Caco-2 (cell line): ENCODE results near the gene MSH4. TPM values are rescaled to one million over a fixed set of nuclear protein-coding genes. Genes with fewer than 3 reads are reported as not detected.

Experiments
- BruUV-seq: library from RNA; stranded (reverse); fragments of 400-500 nt; replicated peaks from 2 replicates; lab custom pipeline; 2021; lab: Mats Ljungman, UMichigan
- CTCF ChIA-PET: fragments of 300-600 bp; sonication (Branson Sonifier 250); formaldehyde crosslinking; loops from one replicate; lab custom pipeline; 2022; ENCODE audit warnings: antibody characterized with exemption; lab: Charles Lee
- POLR2A ChIA-PET: fragments of 300-600 bp; sonication (Branson Sonifier 250); formaldehyde crosslinking; loops from one replicate; lab custom pipeline; 2022; ENCODE audit warnings: antibody characterized with exemption; lab: Charles Lee
- DNase-seq, 2 experiments: peaks; one replicate each; pipeline versions ENCODE4 v3.0.0 to v3.0.0-alpha.2; 2020 to 2022
- H3K27me3 ChIP-seq: replicated peaks from 2 replicates; pipeline ENCODE4 v1.6.0; 2011; ENCODE audit warnings: low read length; ENCODE audit not compliant: control insufficient read depth, insufficient read depth
- H3K36me3 ChIP-seq: 2 replicates; pipeline ENCODE4 v1.5.1; 2011; ENCODE audit warnings: low read length; ENCODE audit not compliant: control insufficient read depth, insufficient read depth
- H3K4me1 ChIP-seq: fragments of 250-450 bp; sonication (Bioruptor Pico); 2 replicates; pipeline ENCODE4 v1.5.1; 2020; ENCODE audit warnings: mild to moderate bottlenecking
- H3K4me3 ChIP-seq: 2 replicates; pipeline ENCODE4 v1.5.1; 2011; ENCODE audit warnings: low read depth, mild to moderate bottlenecking, control low read depth, low read length
- H3K9me3 ChIP-seq: fragments of 250-450 bp; sonication (Bioruptor Pico); 2 replicates; pipeline ENCODE4 v1.5.1; 2020; ENCODE audit warnings: mild to moderate bottlenecking, moderate library complexity
- H3K27ac Mint-ChIP-seq: one replicate; pipeline ENCODE4 v1.8.0; 2022; ENCODE audit warnings: mixed read lengths; ENCODE audit not compliant: unreplicated experiment
- H3K27me3 Mint-ChIP-seq: one replicate; pipeline ENCODE4 v1.8.0; 2022; ENCODE audit warnings: mixed read lengths; ENCODE audit not compliant: insufficient read depth, unreplicated experiment
- H3K36me3 Mint-ChIP-seq: one replicate; pipeline ENCODE4 v1.8.0; 2022; ENCODE audit warnings: mild to moderate bottlenecking, mixed read lengths; ENCODE audit not compliant: insufficient read depth, unreplicated experiment
- H3K4me1 Mint-ChIP-seq: one replicate; pipeline ENCODE4 v1.8.0; 2022; ENCODE audit warnings: low read depth, mixed read lengths; ENCODE audit not compliant: unreplicated experiment
- H3K4me3 Mint-ChIP-seq: one replicate; pipeline ENCODE4 v1.8.0; 2022; ENCODE audit warnings: mild to moderate bottlenecking, moderate library complexity, mixed read lengths; ENCODE audit not compliant: unreplicated experiment
- H3K9me3 Mint-ChIP-seq: one replicate; pipeline ENCODE4 v1.8.0; 2022; ENCODE audit warnings: mixed read lengths; ENCODE audit not compliant: unreplicated experiment
- CTCF ChIP-seq, 2 experiments: fragments of 200-600 bp in 1 of 2; IDR thresholded peaks; 1 replicate in 1 of 2; 2 replicates in 1 of 2; pipeline versions ENCODE4 v1.5.1 to v1.8.0; 2011 to 2022; ENCODE audit warnings: antibody characterized with exemption in 1 of 2, control low read depth in 1 of 2, inconsistent platforms in 1 of 2, low read depth in 1 of 2, low read length in 1 of 2, mild to moderate bottlenecking in 1 of 2, moderate library complexity in 1 of 2; ENCODE audit not compliant: insufficient read depth in 1 of 2, severe bottlenecking in 1 of 2, unreplicated experiment in 1 of 2
- intact Hi-C: fragments of 100-400 bp; cut with micrococcal nuclease; formaldehyde crosslinking; loops from one replicate; pipeline ENCODE4 v1.10.0; 2022; ENCODE audit not compliant: unreplicated experiment
- total RNA-seq: library from RNA; stranded (reverse); gene quantifications from 2 replicates; pipeline ENCODE4 v1.2.3, GENCODE V29; 2022

Gene MSH4
- total RNA-seq, 1 experiment from 2014 or later: 0.34 TPM

DNA sequence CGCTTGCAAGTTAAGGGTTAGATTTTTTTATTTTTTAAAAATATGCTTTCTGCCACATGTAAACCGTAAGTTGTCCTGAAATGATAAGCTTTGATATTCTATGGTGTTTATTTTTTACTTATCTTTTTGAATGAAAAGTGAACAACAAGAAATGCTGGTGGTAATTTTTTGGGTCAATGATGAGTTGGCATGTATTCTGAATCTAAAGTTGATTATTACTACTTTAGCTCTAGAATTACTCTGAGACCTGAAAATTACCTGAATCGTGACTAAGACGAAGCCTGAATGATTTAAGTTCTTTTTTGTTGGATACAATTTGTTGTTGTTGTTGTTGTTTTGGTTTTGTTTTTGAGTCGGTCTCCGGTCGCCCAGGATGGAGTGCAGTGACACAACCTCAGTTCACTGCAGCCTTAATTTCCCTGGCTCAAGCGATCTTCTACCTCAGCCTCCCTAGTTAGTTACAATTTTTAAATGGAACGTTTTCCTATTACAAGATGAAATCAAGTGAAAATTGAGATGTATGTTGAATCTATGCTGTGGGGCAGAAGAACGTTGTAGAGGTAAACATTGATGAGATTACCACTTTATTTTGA lies 9.7 kb upstream of the MSH4 start:
- DNase-seq: no peak
- POLR2A ChIA-PET: no interaction called here
- no peak for TF ChIP-seq CTCF (IDR thresholded peaks at IDR 0.05; ENCODE audit: insufficient read depth in 1 of 2, low read depth in 1 of 2, low read length in 1 of 2, severe bottlenecking in 1 of 2, unreplicated experiment in 1 of 2)
- CTCF ChIA-PET: no interaction called here
- peak overlapping the region; percentile 97 for H3K27ac Mint-ChIP-seq
- H3K27me3 ChIP-seq: no peaks in the 10 kb centered on the region
- H3K4me1 Mint-ChIP-seq: peaks cover 6% of the 10 kb centered on the region
- no TSS peak for BruUV-seq
- no peaks in the 10 kb centered on the region for H3K27me3 Mint-ChIP-seq
- H3K36me3 Mint-ChIP-seq: peaks cover 62% of the 10 kb centered on the region
- peaks cover 24% of the 10 kb centered on the region for H3K4me1 ChIP-seq
- intact Hi-C loops: loop anchor here (2.0 to 10.0 kb wide), 4 partner anchors 55 to 522 kb away; partner anchors contain the start of gene ACADM
- peak overlapping the region; percentile 98 for H3K4me3 Mint-ChIP-seq
- H3K9me3 Mint-ChIP-seq: no peaks in the 10 kb centered on the region
- H3K36me3 ChIP-seq: no peaks in the 10 kb centered on the region; the same call in 1 of the 2 replicates
- H3K9me3 ChIP-seq: no peaks in the 10 kb centered on the region
- H3K4me3 ChIP-seq: peak overlapping the region; percentile 60

- Mint-ChIP-seq H3K27ac (peak overlapping the region; percentile 97), H3K4me1 (peaks cover 6% of the 10 kb centered on the region), H3K4me3 (peak overlapping the region; percentile 98), H3K36me3 (peaks cover 68% of the 10 kb centered on the region), H3K9me3 (no peaks in the 10 kb centered on the region), H3K27me3 (no peaks in the 10 kb centered on the region)
- no TSS peak for BruUV-seq
- DNase-seq: no peak
- TF ChIP-seq CTCF (IDR thresholded peaks at IDR 0.05; ENCODE audit: insufficient read depth in 1 of 2, low read depth in 1 of 2, low read length in 1 of 2, severe bottlenecking in 1 of 2, unreplicated experiment in 1 of 2): no peak
- CTCF ChIA-PET: no interaction called here
- no peaks in the 10 kb centered on the region for H3K9me3 ChIP-seq
- H3K27me3 ChIP-seq: no peaks in the 10 kb centered on the region
- intact Hi-C loops: loop anchor here (2.0 to 10.0 kb wide), 4 partner anchors 55 to 523 kb away; partner anchors contain the start of gene ACADM
- H3K36me3 ChIP-seq: no peaks in the 10 kb centered on the region; the same call in 1 of the 2 replicates
- H3K4me1 ChIP-seq: peaks cover 24% of the 10 kb centered on the region
- peak overlapping the region; percentile 60 for H3K4me3 ChIP-seq
- POLR2A ChIA-PET: no interaction called here
These were observed 9.2 kb upstream of the MSH4 start for GRCh38 chr1:75787524-75787923.

DNA sequence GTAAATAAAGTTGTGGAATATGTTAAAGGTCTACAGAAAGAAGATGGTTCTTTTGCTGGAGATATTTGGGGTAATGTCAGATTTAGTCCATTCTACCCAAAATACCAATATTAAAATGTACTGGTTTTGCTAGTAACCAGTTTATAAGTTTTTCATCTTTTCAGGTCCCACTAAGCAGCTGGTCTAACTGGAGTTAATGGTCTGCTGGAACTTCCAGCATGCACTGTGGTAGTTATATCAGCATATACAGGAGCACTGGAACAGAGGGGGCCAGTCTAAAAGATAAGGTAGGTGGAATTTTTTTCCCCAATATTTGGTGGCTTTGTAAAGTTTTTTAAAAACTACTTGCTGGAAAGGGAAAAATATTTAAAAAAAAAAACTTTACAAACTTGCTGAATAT lies 6.7 kb upstream of the MSH4 start:
- Histone ChIP-seq H3K4me3 (no peak overlapping the region), H3K4me1 (peaks cover 24% of the 10 kb centered on the region), H3K27me3 (no peaks in the 10 kb centered on the region), H3K9me3 (no peaks in the 10 kb centered on the region), H3K36me3 (no peaks in the 10 kb centered on the region; the same call in 1 of the 2 replicates)
- TF ChIP-seq CTCF (IDR thresholded peaks at IDR 0.05; ENCODE audit: insufficient read depth in 1 of 2, low read depth in 1 of 2, low read length in 1 of 2, severe bottlenecking in 1 of 2, unreplicated experiment in 1 of 2): no peak
- intact Hi-C loops: loop anchor here (5.0 to 10.0 kb wide), 4 partner anchors 52 to 555 kb away; no protein-coding TSS in a partner anchor
- ChIA-PET POLR2A (no interaction called here), CTCF (no interaction called here)
- no peaks in the 10 kb centered on the region for H3K27me3 Mint-ChIP-seq
- DNase-seq: no peak
- peak overlapping the region; percentile 63 for H3K4me3 Mint-ChIP-seq
- peaks cover 92% of the 10 kb centered on the region for H3K36me3 Mint-ChIP-seq
- BruUV-seq: no TSS peak
- no peaks in the 10 kb centered on the region for H3K9me3 Mint-ChIP-seq
- H3K4me1 Mint-ChIP-seq: peaks cover 6% of the 10 kb centered on the region
- H3K27ac Mint-ChIP-seq: peak overlapping the region; percentile 53
